ENCODE results near the gene RNMT. TPM values are rescaled to one million over a fixed set of nuclear protein-coding genes. Genes with fewer than 3 reads are reported as not detected.
"Not testable (repeated sequence)": the region's sequence is repeated elsewhere in the genome, so short reads cannot be mapped to it uniquely, and the experiment has no call there.

RNMT gene
- total and polyA plus RNA-seq, 2 of the 4 experiments (the other 2 are of a cell fraction) = 13.3 to 13.6 TPM

DNA sequence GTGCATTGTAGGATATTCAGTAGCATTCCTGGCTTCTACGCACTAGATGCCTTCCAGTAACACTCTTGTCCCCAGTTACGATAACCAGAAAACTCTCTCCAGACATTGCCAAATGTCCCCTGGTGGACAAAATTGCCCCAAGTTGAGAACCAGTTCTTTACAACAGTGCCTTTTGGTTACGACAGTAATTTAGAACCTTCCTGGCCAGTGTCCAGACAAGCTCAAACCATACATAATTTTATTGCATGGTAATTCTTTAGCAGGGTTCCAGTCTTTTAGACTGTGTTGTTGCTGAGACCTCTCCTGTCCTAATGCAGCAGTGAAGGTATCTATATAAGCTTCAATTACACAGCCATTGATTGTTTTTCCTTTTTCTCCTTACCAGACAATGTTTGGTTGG, 20.2 kb downstream of the RNMT start:
- intact Hi-C loops (cut with micrococcal nuclease) = no loop called here
- whole genome bisulfite sequencing, 2 experiments (ENCODE audit: extremely low coverage in 2 of 2, insufficient read length in 1 of 2) = no CpG with 5 or more reads among the region's 3 CpGs
- Histone ChIP-seq H3K36me3 (ENCODE audit: control insufficient read depth, insufficient read depth, low read length) (peaks cover 33% of the 10 kb centered on the region), H3K27me3 (ENCODE audit: control insufficient read depth, insufficient read depth, low read length) (no peaks in the 10 kb centered on the region), H2BK15ac (ENCODE audit: low read depth, low read length) (no peak overlapping the region), H2AK5ac (ENCODE audit: low read depth, low read length) (no peak overlapping the region), H2AFZ (replicated peaks; ENCODE audit: low read length, poor library complexity) (no peak overlapping the region), H3K14ac (replicated peaks; ENCODE audit: low read depth, low read length) (no peak overlapping the region), H2BK20ac (ENCODE audit: low read depth, low read length) (no peak overlapping the region), H3K4ac (ENCODE audit: low read depth, low read length) (no peak overlapping the region), H3K27ac (ENCODE audit: insufficient read depth, low read length) (no peak overlapping the region), H3K56ac (ENCODE audit: extremely low read depth, insufficient read depth, low read length) (no peak overlapping the region), H3K4me2 (ENCODE audit: low read depth, low read length) (no peak overlapping the region), H3K9me1 (ENCODE audit: insufficient read depth, low read length) (no peaks in the 10 kb centered on the region), H4K91ac (ENCODE audit: insufficient read depth, low read depth, low read length) (no peak overlapping the region), H2BK120ac (ENCODE audit: low read depth, low read length) (no peak overlapping the region), H2BK5ac (ENCODE audit: low read depth, low read length, poor library complexity, severe bottlenecking) (no peak overlapping the region), H3K4me1 (ENCODE audit: control insufficient read depth, insufficient read depth, low read length) (no peaks in the 10 kb centered on the region), H3K18ac (ENCODE audit: low read depth, low read length) (no peak overlapping the region), H3K9me3 (ENCODE audit: control insufficient read depth, insufficient read depth, low read length) (no peaks in the 10 kb centered on the region), H2AK9ac (replicated peaks; ENCODE audit: low read depth, low read length, poor library complexity) (no peak overlapping the region), H4K20me1 (ENCODE audit: insufficient read depth, low read length) (no peaks in the 10 kb centered on the region), H4K5ac (ENCODE audit: low read depth, low read length) (no peak overlapping the region), H3K79me1 (ENCODE audit: low read depth in 1 of 2, low read length in 2 of 2) (no peaks in the 10 kb centered on the region), H3K4me3 (ENCODE audit: insufficient read depth, low read depth, low read length) (no peak overlapping the region), H3K23ac (ENCODE audit: low read depth, low read length) (no peak overlapping the region), H4K8ac (ENCODE audit: low read depth in 2 of 2, low read length in 2 of 2) (no peak overlapping the region), H3K9ac (ENCODE audit: low read depth, low read length) (no peak overlapping the region)
- ATAC-seq (ENCODE audit: low read depth) (no peak), DNase-seq (no peak)
- CTCF ChIA-PET = no interaction called here
- POLR2A ChIA-PET (ENCODE audit: unreplicated experiment) = no interaction called here
- in situ Hi-C loops (cut with MboI; ENCODE audit: low sequenced_read_pairs) = loop anchor here (25.0 kb wide), 1 partner anchor 759 kb away; the partner anchor contains the start of gene CEP192
- dilution Hi-C loops (cut with HindIII; ENCODE audit: low sequenced_read_pairs, unreplicated experiment) = no loop called here
- BruUV-seq (replicated peaks) = no TSS peak
- TF ChIP-seq MAFK (IDR thresholded peaks at IDR 0.05; ENCODE audit: low read depth, low read length) = no peak

- ATAC-seq (ENCODE audit: low read depth); in situ Hi-C loops (cut with MboI; ENCODE audit: low sequenced_read_pairs): not testable (repeated sequence)
Measured at GRCh38 chr18:13751599-13751998, 25.1 kb downstream of the RNMT start.

More at GRCh38 chr18:13751599-13751998, 25.1 kb downstream of the RNMT start:
- H3K18ac ChIP-seq (ENCODE audit: low read depth, low read length); H3K4me1 ChIP-seq (ENCODE audit: control insufficient read depth, insufficient read depth, low read length); H2AK5ac ChIP-seq (ENCODE audit: low read depth, low read length); H4K5ac ChIP-seq (ENCODE audit: low read depth, low read length); H2BK20ac ChIP-seq (ENCODE audit: low read depth, low read length); CTCF ChIA-PET; H4K20me1 ChIP-seq (ENCODE audit: insufficient read depth, low read length); H3K9me3 ChIP-seq (ENCODE audit: control insufficient read depth, insufficient read depth, low read length); H3K27ac ChIP-seq (ENCODE audit: insufficient read depth, low read length); H3K14ac ChIP-seq (replicated peaks; ENCODE audit: low read depth, low read length); H2BK120ac ChIP-seq (ENCODE audit: low read depth, low read length); dilution Hi-C loops (cut with HindIII; ENCODE audit: low sequenced_read_pairs, unreplicated experiment); H2AFZ ChIP-seq (replicated peaks; ENCODE audit: low read length, poor library complexity); H4K8ac ChIP-seq (ENCODE audit: low read depth in 2 of 2, low read length in 2 of 2); BruUV-seq (replicated peaks); H2BK5ac ChIP-seq (ENCODE audit: low read depth, low read length, poor library complexity, severe bottlenecking); H3K4me3 ChIP-seq (ENCODE audit: insufficient read depth, low read depth, low read length); POLR2A ChIA-PET (ENCODE audit: unreplicated experiment); H3K27me3 ChIP-seq (ENCODE audit: control insufficient read depth, insufficient read depth, low read length); H3K56ac ChIP-seq (ENCODE audit: extremely low read depth, insufficient read depth, low read length); H3K9ac ChIP-seq (ENCODE audit: low read depth, low read length); H3K4me2 ChIP-seq (ENCODE audit: low read depth, low read length); intact Hi-C loops (cut with micrococcal nuclease); H3K23ac ChIP-seq (ENCODE audit: low read depth, low read length); DNase-seq; H2BK15ac ChIP-seq (ENCODE audit: low read depth, low read length); H3K4ac ChIP-seq (ENCODE audit: low read depth, low read length); H3K9me1 ChIP-seq (ENCODE audit: insufficient read depth, low read length); H3K79me1 ChIP-seq (ENCODE audit: low read depth in 1 of 2, low read length in 2 of 2); H2AK9ac ChIP-seq (replicated peaks; ENCODE audit: low read depth, low read length, poor library complexity); H4K91ac ChIP-seq (ENCODE audit: insufficient read depth, low read depth, low read length): not testable (repeated sequence)
- no CpG with 5 or more reads among the region's 3 CpGs for WGBS, 2 experiments (ENCODE audit: extremely low coverage in 2 of 2, insufficient read length in 1 of 2)
- peaks cover 30% of the 10 kb centered on the region for H3K36me3 ChIP-seq (ENCODE audit: control insufficient read depth, insufficient read depth, low read length)
